GM12872 (cell line): Measurements from ENCODE around the gene AIPL1.

Source experiments
- TF ChIP-seq, protein P1 (sequence below): IDR thresholded peaks from 3 replicates; pipeline ENCODE4 v1.5.1; 2011; ENCODE audit warnings: low read depth, mild to moderate bottlenecking, low read length, moderate library complexity; ENCODE audit not compliant: insufficient read depth

Gene AIPL1

DNA sequence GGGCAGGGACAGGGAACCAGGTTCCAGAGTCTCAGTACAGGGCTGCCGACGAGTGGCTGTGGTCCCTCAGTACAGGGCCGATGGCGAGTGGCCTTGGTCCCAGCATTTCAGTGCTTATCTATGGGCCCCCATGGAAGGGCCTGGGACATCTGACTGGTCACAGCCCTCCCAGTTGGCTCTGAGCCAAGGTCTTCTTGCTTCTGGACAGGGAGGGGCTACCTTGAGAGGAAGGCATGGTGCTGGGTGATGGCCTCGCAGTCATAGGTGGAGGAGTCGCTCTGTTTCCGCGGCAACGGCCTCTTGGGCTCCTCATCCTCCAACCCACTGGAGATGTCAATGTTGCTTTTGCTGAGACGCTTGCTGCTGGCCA, 41.9 kb upstream of the AIPL1 start:
- TF ChIP-seq, protein P1, sequence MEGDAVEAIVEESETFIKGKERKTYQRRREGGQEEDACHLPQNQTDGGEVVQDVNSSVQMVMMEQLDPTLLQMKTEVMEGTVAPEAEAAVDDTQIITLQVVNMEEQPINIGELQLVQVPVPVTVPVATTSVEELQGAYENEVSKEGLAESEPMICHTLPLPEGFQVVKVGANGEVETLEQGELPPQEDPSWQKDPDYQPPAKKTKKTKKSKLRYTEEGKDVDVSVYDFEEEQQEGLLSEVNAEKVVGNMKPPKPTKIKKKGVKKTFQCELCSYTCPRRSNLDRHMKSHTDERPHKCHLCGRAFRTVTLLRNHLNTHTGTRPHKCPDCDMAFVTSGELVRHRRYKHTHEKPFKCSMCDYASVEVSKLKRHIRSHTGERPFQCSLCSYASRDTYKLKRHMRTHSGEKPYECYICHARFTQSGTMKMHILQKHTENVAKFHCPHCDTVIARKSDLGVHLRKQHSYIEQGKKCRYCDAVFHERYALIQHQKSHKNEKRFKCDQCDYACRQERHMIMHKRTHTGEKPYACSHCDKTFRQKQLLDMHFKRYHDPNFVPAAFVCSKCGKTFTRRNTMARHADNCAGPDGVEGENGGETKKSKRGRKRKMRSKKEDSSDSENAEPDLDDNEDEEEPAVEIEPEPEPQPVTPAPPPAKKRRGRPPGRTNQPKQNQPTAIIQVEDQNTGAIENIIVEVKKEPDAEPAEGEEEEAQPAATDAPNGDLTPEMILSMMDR, result no peak

GRCh38 chr17:6476076-6476809, 41.3 kb upstream of the AIPL1 start:
- TF ChIP-seq, protein P1, result no peak

- TF ChIP-seq, protein P1, result no peak
Measured at GRCh38 chr17:6475411-6475810, 40.5 kb upstream of the AIPL1 start.

DNA sequence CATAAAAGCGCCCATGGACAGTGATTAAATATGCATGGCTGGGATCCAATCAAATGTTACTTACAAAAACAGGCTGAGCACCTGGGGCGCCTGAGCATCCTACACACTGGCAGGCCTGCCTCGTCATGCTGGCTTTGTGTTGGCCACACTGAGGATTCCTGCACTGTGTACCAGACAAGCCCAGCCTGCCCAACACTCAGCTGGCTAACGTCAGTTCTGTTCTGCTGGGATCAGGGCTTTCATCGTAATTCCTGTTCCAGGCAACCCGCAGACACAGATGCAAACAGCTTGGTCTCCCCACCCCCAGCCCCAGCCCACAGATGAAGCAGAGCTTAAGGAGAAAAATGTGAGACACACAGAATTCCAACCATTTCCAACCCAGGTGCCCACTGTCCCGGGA, 40.0 kb upstream of the AIPL1 start:
- TF ChIP-seq, protein P1, result no peak

- TF ChIP-seq, protein P1, result no peak
Measured at GRCh38 chr17:6474376-6474775, 39.5 kb upstream of the AIPL1 start.

- TF ChIP-seq, protein P1, result peak; percentile 99
Measured at GRCh38 chr17:6473128-6473767, 38.3 kb upstream of the AIPL1 start.

GRCh38 chr17:6472517-6472916, 37.6 kb upstream of the AIPL1 start:
- TF ChIP-seq, protein P1, result no peak
